ENCODE data around the gene PRKCD.

PRKCD gene

DNA sequence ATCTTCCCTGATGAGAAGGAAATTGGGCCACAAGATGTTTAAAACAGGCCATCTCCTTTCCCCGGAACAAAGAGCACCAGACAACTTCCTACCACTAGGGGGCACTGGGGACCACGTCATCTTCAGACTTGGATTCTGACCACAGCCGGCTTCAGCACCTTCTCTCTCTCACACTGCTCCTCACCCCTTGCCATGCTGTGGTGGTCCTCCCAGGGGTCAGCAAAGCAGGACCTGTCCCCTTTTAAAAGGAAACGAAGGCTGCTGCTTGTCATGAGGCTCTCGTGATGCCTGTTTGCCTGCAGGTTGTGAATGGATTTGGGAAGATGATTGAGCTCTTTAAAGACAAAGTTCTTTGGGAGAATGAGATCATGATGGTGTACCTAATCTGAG, 47.0 kb upstream of the PRKCD start:
- peak overlapping the region; percentile 47; the same call in 1 of the 2 replicates for H2AFZ ChIP-seq (ENCODE audit: low read length)
- H3K27me3 ChIP-seq (ENCODE audit: insufficient read depth, low read length, poor library complexity, severe bottlenecking): no peaks in the 10 kb centered on the region
- H3K79me2 ChIP-seq (ENCODE audit: insufficient read depth, low read length): no peaks in the 10 kb centered on the region
- no peak overlapping the region for H3K4me3 ChIP-seq (ENCODE audit: low read length, poor library complexity, severe bottlenecking)
- TF ChIP-seq EZH2phosphoT487 (IDR thresholded peaks at IDR 0.05; ENCODE audit: borderline replicate concordance): no peak
- TF ChIP-seq, protein P1, sequence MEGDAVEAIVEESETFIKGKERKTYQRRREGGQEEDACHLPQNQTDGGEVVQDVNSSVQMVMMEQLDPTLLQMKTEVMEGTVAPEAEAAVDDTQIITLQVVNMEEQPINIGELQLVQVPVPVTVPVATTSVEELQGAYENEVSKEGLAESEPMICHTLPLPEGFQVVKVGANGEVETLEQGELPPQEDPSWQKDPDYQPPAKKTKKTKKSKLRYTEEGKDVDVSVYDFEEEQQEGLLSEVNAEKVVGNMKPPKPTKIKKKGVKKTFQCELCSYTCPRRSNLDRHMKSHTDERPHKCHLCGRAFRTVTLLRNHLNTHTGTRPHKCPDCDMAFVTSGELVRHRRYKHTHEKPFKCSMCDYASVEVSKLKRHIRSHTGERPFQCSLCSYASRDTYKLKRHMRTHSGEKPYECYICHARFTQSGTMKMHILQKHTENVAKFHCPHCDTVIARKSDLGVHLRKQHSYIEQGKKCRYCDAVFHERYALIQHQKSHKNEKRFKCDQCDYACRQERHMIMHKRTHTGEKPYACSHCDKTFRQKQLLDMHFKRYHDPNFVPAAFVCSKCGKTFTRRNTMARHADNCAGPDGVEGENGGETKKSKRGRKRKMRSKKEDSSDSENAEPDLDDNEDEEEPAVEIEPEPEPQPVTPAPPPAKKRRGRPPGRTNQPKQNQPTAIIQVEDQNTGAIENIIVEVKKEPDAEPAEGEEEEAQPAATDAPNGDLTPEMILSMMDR (conservative IDR thresholded peaks at IDR 0.05; ENCODE audit: low read length): peak; percentile 98
- peaks cover 33% of the 10 kb centered on the region; the same call in 1 of the 2 replicates for H3K36me3 ChIP-seq (ENCODE audit: insufficient read depth, low read length)
- no peaks in the 10 kb centered on the region for H3K4me1 ChIP-seq (ENCODE audit: insufficient read depth, low read length, poor library complexity, severe bottlenecking)
- no peak overlapping the region for H3K9ac ChIP-seq (ENCODE audit: low read depth, low read length, poor library complexity, severe bottlenecking)
- H3F3A ChIP-seq (ENCODE audit: low read depth): no peaks in the 10 kb centered on the region
- no peaks in the 10 kb centered on the region for H3K9me3 ChIP-seq (ENCODE audit: insufficient read depth, low read depth, low read length)
- H3K9me2 ChIP-seq (replicated peaks; ENCODE audit: low read depth, low read length): no peaks in the 10 kb centered on the region
- H3K4me2 ChIP-seq (ENCODE audit: low read depth, low read length, poor library complexity, severe bottlenecking): no peak overlapping the region
- H4K20me1 ChIP-seq (ENCODE audit: insufficient read depth, low read length, poor library complexity, severe bottlenecking): no peaks in the 10 kb centered on the region

DNA sequence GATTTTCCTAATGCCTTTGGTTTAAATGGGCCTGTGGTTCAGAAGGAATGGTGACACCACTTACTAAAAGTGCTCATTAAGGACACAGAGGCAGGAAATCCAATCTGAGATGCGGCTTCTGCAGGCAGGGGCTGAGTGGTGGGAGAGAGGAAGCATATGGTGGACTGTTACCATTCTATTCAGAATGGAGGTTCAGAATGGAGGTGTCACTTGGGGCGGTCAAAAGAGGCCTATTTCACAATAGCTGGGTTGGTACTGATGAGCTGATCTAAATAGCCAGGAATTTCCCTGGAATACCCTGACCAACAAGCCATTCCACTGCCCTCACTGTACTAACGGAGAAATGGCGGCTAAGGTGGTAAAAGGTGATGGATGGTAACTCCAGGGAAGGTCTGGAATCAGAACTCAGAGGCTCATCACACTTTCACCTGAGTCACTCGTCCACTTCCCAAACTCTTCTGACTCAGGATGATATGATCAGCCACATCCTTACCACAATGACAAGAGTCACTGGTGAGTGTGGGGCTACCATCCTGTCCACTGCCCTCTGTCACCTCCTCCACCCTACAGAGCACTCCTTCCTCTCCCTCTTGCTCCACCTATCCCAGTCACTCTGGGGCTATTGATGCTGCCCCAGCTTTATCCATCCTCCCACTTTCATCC, 46.5 kb upstream of the PRKCD start:
- no peaks in the 10 kb centered on the region for H4K20me1 ChIP-seq (ENCODE audit: insufficient read depth, low read length, poor library complexity, severe bottlenecking)
- H3K27me3 ChIP-seq (ENCODE audit: insufficient read depth, low read length, poor library complexity, severe bottlenecking): no peaks in the 10 kb centered on the region
- H3K4me1 ChIP-seq (ENCODE audit: insufficient read depth, low read length, poor library complexity, severe bottlenecking): no peaks in the 10 kb centered on the region
- H2AFZ ChIP-seq (ENCODE audit: low read length): no peak overlapping the region
- no peaks in the 10 kb centered on the region for H3K9me3 ChIP-seq (ENCODE audit: insufficient read depth, low read depth, low read length)
- no peak for TF ChIP-seq EZH2phosphoT487 (IDR thresholded peaks at IDR 0.05; ENCODE audit: borderline replicate concordance)
- TF ChIP-seq, protein P1 (conservative IDR thresholded peaks at IDR 0.05; ENCODE audit: low read length): no peak
- no peaks in the 10 kb centered on the region for H3F3A ChIP-seq (ENCODE audit: low read depth)
- no peaks in the 10 kb centered on the region for H3K79me2 ChIP-seq (ENCODE audit: insufficient read depth, low read length)
- H3K4me3 ChIP-seq (ENCODE audit: low read length, poor library complexity, severe bottlenecking): no peak overlapping the region
- H3K36me3 ChIP-seq (ENCODE audit: insufficient read depth, low read length): peaks cover 34% of the 10 kb centered on the region; the same call in 1 of the 2 replicates
- H3K4me2 ChIP-seq (ENCODE audit: low read depth, low read length, poor library complexity, severe bottlenecking): no peak overlapping the region
- no peak overlapping the region for H3K9ac ChIP-seq (ENCODE audit: low read depth, low read length, poor library complexity, severe bottlenecking)
- no peaks in the 10 kb centered on the region for H3K9me2 ChIP-seq (replicated peaks; ENCODE audit: low read depth, low read length)

DNA sequence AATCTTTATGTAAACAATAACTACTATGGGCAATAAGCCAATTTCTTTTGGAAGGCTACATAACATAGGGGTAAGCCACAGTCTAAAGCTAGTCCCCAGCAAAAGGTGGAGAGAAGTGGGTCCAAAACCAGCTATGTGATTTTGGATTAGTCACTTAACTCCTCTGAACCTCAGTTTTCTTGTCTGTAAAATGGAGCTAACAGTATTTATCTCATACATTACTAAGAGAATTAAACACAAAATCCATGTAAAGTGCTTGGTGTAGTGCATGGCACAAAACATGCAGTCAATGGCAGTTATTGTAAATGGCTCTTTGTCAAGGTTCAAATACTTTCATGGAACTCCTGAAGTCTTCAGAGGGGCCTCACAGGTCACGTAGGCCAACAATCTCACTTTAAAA, 44.1 kb upstream of the PRKCD start:
- Histone ChIP-seq H3K4me1 (ENCODE audit: insufficient read depth, low read length, poor library complexity, severe bottlenecking) (no peaks in the 10 kb centered on the region), H3K9me2 (replicated peaks; ENCODE audit: low read depth, low read length) (no peaks in the 10 kb centered on the region), H3K9me3 (ENCODE audit: insufficient read depth, low read depth, low read length) (no peaks in the 10 kb centered on the region), H3K27me3 (ENCODE audit: insufficient read depth, low read length, poor library complexity, severe bottlenecking) (no peaks in the 10 kb centered on the region), H3K9ac (ENCODE audit: low read depth, low read length, poor library complexity, severe bottlenecking) (no peak overlapping the region), H3K4me3 (ENCODE audit: low read length, poor library complexity, severe bottlenecking) (no peak overlapping the region), H4K20me1 (ENCODE audit: insufficient read depth, low read length, poor library complexity, severe bottlenecking) (no peaks in the 10 kb centered on the region), H3F3A (ENCODE audit: low read depth) (no peaks in the 10 kb centered on the region), H3K79me2 (ENCODE audit: insufficient read depth, low read length) (no peaks in the 10 kb centered on the region), H3K36me3 (ENCODE audit: insufficient read depth, low read length) (peaks cover 43% of the 10 kb centered on the region; the same call in 1 of the 2 replicates), H2AFZ (ENCODE audit: low read length) (no peak overlapping the region), H3K4me2 (ENCODE audit: low read depth, low read length, poor library complexity, severe bottlenecking) (no peak overlapping the region)
- TF ChIP-seq, protein P1 (conservative IDR thresholded peaks at IDR 0.05; ENCODE audit: low read length): no peak
- no peak for TF ChIP-seq EZH2phosphoT487 (IDR thresholded peaks at IDR 0.05; ENCODE audit: borderline replicate concordance)

Data from Loucy (cell line).